ENCODE data around the gene SSH2. TPM values are rescaled to one million over a fixed set of nuclear protein-coding genes. Genes with fewer than 3 reads are reported as not detected.
A peak's percentile ranks its signal among the peaks of the same experiment; 100 is the strongest.

The SSH2 gene
- total RNA-seq, 1 experiment from 2014 or later, result 14.6 TPM

DNA sequence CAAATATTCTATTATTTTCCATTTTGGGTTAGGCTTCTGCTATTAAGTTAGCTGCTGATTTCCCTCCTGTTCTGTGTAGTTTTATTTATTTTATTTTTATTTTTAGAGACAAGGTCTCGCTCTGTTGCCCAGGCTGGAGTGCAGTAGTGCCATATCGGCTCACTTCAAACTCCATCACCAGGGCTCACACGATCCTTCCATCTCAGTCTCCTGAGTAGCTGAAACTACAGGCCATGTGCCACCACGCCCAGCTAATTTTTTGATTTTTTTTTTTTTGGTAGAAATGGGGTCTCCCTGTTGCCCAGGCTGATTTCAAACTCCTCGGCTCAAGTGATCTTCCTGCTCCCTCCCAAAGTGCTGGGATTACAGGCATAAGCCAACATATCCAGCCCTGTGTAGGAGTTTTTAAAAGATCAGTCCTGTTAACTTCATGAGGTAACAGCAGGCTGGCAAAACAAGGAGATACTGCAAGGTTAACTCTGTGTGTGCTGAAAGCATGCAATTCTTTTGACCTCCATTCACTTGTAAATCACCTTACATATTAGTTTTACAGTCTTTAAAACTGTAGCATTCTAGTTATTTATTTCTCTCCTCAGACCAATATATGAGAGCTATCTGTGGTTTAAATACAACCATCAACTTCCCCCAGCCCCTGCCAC lies 63.2 kb downstream of the SSH2 start:
- Histone ChIP-seq H3K27ac (ENCODE audit: insufficient read length, low read depth, low read length) (no peak overlapping the region), H3K56ac (ENCODE audit: insufficient read length, low read depth, low read length) (no peak overlapping the region), H4K20me1 (ENCODE audit: control insufficient read depth, insufficient read depth, insufficient read length) (no peaks in the 10 kb centered on the region), H2AFZ (ENCODE audit: low read length) (no peak overlapping the region), H4K91ac (ENCODE audit: insufficient read length, low read depth, low read length) (no peak overlapping the region), H3K18ac (ENCODE audit: insufficient read length, low read depth, low read length) (no peak overlapping the region), H3K4ac (ENCODE audit: low read depth, low read length) (no peak overlapping the region), H3K4me2 (ENCODE audit: insufficient read depth, insufficient read length, low read length) (no peak overlapping the region), H4K5ac (ENCODE audit: insufficient read length, low read depth, low read length) (no peak overlapping the region), H3K9ac (ENCODE audit: extremely low read depth, insufficient read length, low read length) (no peak overlapping the region), H3K4me1 (ENCODE audit: insufficient read depth, low read length) (no peaks in the 10 kb centered on the region), H2BK20ac (ENCODE audit: low read depth, low read length, poor library complexity, severe bottlenecking) (no peak overlapping the region), H3K14ac (ENCODE audit: insufficient read depth, low read length) (no peak overlapping the region), H2AK5ac (ENCODE audit: insufficient read length, low read length) (no peak overlapping the region), H3K79me1 (ENCODE audit: insufficient read depth, low read depth, low read length, poor library complexity, severe bottlenecking) (no peaks in the 10 kb centered on the region), H3T11ph (ENCODE audit: low read length) (no peak overlapping the region), H3K79me2 (ENCODE audit: insufficient read depth, low read length) (no peaks in the 10 kb centered on the region), H3K27me3 (ENCODE audit: insufficient read depth, low read length) (no peaks in the 10 kb centered on the region), H2BK15ac (ENCODE audit: low read depth, low read length) (no peak overlapping the region), H4K8ac (replicated peaks; ENCODE audit: insufficient read length, low read depth, low read length) (no peak overlapping the region), H3K23ac (ENCODE audit: insufficient read length, low read depth, low read length) (no peak overlapping the region), H3K9me3 (ENCODE audit: control insufficient read depth, low read depth, low read length) (no peaks in the 10 kb centered on the region), H3K23me2 (ENCODE audit: insufficient read length, low read depth, low read length, poor library complexity, severe bottlenecking) (no peaks in the 10 kb centered on the region), H2BK120ac (ENCODE audit: low read depth, low read length, poor library complexity, severe bottlenecking) (no peak overlapping the region), H2BK5ac (ENCODE audit: insufficient read length, low read length) (no peak overlapping the region), H2BK12ac (ENCODE audit: insufficient read length, low read depth, low read length) (no peak overlapping the region)
- no peaks in the 10 kb centered on the region for H3K27me3 Mint-ChIP-seq (ENCODE audit: low read depth)
- peaks cover 24 to 35% of the 10 kb centered on the region in 2 experiments for H3K4me1 Mint-ChIP-seq
- H3K27ac Mint-ChIP-seq, result peak overlapping the region in 2 of 3 experiments; percentile 23 to 89; a peak in 2 of 7 replicates
- DNase-seq, result no peak
- peak overlapping the region in 1 of 2 experiments; percentile 21; a peak in 1 of 5 replicates for H3K4me3 Mint-ChIP-seq
- TF ChIP-seq, protein P1, sequence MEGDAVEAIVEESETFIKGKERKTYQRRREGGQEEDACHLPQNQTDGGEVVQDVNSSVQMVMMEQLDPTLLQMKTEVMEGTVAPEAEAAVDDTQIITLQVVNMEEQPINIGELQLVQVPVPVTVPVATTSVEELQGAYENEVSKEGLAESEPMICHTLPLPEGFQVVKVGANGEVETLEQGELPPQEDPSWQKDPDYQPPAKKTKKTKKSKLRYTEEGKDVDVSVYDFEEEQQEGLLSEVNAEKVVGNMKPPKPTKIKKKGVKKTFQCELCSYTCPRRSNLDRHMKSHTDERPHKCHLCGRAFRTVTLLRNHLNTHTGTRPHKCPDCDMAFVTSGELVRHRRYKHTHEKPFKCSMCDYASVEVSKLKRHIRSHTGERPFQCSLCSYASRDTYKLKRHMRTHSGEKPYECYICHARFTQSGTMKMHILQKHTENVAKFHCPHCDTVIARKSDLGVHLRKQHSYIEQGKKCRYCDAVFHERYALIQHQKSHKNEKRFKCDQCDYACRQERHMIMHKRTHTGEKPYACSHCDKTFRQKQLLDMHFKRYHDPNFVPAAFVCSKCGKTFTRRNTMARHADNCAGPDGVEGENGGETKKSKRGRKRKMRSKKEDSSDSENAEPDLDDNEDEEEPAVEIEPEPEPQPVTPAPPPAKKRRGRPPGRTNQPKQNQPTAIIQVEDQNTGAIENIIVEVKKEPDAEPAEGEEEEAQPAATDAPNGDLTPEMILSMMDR (conservative IDR thresholded peaks at IDR 0.05), result no peak
- WGBS (ENCODE audit: extremely low coverage, insufficient read length, low lambda C conversion rate), result no CpG with 5 or more reads among the region's 5 CpGs
- no peaks in the 10 kb centered on the region for H3K9me3 Mint-ChIP-seq
- H3K36me3 Mint-ChIP-seq (ENCODE audit: insufficient read depth in 1 of 3, low read depth in 3 of 3), result no peaks in the 10 kb centered on the region

All from H9 (cell line).